Measurements from ENCODE around the gene STPG1.

Gene STPG1

GRCh38 chr1:24311741-24312140 lies 101.8 kb downstream of the STPG1 start:
- no peak for DNase-seq

- DNase-seq, result no peak
Observed at GRCh38 chr1:24311234-24311633, 102.3 kb downstream of the STPG1 start.

- DNase-seq, result no peak
Observed at GRCh38 chr1:24309762-24310485, 103.7 kb downstream of the STPG1 start.

GRCh38 chr1:24308365-24309015 lies 105.1 kb downstream of the STPG1 start:
- DNase-seq, result no peak

Measured in NCI-H2029 (cell line).